ENCODE measurements around the gene ELAVL1. TPM values are rescaled to one million over a fixed set of nuclear protein-coding genes. Genes with fewer than 3 reads are reported as not detected.

Gene ELAVL1
- total and polyA plus RNA-seq, 2 of the 13 experiments (the other 11 are each of a cell fraction or from before 2014, with no cell fraction given): 27.9 to 38.4 TPM

- in situ Hi-C loops (cut with HindIII; ENCODE audit: extremely low pct_ligation_motif_present, low pct_unique_long_range_greater_than_20kb): no loop called here
- Histone ChIP-seq H3K27me3 (ENCODE audit: control insufficient read depth in 1 of 2, insufficient read depth in 2 of 2, low read length in 2 of 2) (no peaks in the 10 kb centered on the region), H3K79me2 (ENCODE audit: insufficient read depth, low read length) (no peaks in the 10 kb centered on the region), H3K4me3 (replicated peaks in 1 of 3; ENCODE audit: insufficient read depth in 1 of 3, low read depth in 2 of 3, low read length in 3 of 3) (no peak overlapping the region), H3K9me3 (ENCODE audit: low read length) (no peaks in the 10 kb centered on the region), H3K27ac (ENCODE audit: extremely low read length, insufficient read depth, low read length) (no peak overlapping the region), H4K20me1 (ENCODE audit: insufficient read depth, low read length) (no peaks in the 10 kb centered on the region), H3K36me3 (replicated peaks in 1 of 2; ENCODE audit: control insufficient read depth in 1 of 2, insufficient read depth in 2 of 2, low read length in 2 of 2) (no peaks in the 10 kb centered on the region; a peak in 2 of 5 replicates), H3K9ac (ENCODE audit: insufficient read depth, low read depth, low read length) (no peak overlapping the region), H3K4me2 (ENCODE audit: low read depth, low read length) (no peak overlapping the region), H2AFZ (ENCODE audit: low read length) (no peak overlapping the region), H3K4me1 (ENCODE audit: insufficient read depth, low read length) (peaks cover 16% of the 10 kb centered on the region)
- CTCF ChIA-PET (ENCODE audit: low intra/inter-chr PET ratio, low total read pairs): no interaction called here
- DNase-seq (ENCODE audit: low spot score) (no peak), ATAC-seq (no peak), FAIRE-seq (no peak)
- TF ChIP-seq TFE3 (CRISPR knock-in tag; IDR thresholded peaks at IDR 0.05) (no peak), CHCHD3 (CRISPR knock-in tag; IDR thresholded peaks at IDR 0.05) (no peak), ZNF441 (CRISPR knock-in tag; IDR thresholded peaks at IDR 0.05; ENCODE audit: borderline replicate concordance) (no peak), SMARCE1 (IDR thresholded peaks at IDR 0.05; ENCODE audit: borderline replicate concordance) (no peak), ZXDC (CRISPR knock-in tag; IDR thresholded peaks at IDR 0.05) (no peak), ZNF256 (CRISPR knock-in tag; conservative IDR thresholded peaks at IDR 0.05) (no peak), KDM6A (CRISPR knock-in tag; IDR thresholded peaks at IDR 0.05; ENCODE audit: low read depth) (no peak)
- TF ChIP-seq, protein P1, sequence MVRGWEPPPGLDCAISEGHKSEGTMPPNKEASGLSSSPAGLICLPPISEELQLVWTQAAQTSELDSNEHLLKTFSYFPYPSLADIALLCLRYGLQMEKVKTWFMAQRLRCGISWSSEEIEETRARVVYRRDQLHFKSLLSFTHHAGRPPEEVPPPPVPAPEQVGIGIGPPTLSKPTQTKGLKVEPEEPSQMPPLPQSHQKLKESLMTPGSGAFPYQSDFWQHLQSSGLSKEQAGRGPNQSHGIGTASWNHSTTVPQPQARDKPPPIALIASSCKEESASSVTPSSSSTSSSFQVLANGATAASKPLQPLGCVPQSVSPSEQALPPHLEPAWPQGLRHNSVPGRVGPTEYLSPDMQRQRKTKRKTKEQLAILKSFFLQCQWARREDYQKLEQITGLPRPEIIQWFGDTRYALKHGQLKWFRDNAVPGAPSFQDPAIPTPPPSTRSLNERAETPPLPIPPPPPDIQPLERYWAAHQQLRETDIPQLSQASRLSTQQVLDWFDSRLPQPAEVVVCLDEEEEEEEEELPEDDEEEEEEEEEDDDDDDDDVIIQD (CRISPR knock-in tag; IDR thresholded peaks at IDR 0.05; ENCODE audit: low read depth): no peak
- WGBS (ENCODE audit: low lambda C conversion rate): 66% methylated on average over 7 of the region's 7 CpGs
- no TSS peak for BruUV-seq (replicated peaks)
- POLR2A ChIA-PET: no interaction called here
- intact Hi-C loops (cut with micrococcal nuclease; ENCODE audit: unreplicated experiment): no loop called here
Observed at GRCh38 chr19:7953576-7953975, 51.9 kb downstream of the ELAVL1 start.
